ENCODE data around the gene MBD3L5.

DNA sequence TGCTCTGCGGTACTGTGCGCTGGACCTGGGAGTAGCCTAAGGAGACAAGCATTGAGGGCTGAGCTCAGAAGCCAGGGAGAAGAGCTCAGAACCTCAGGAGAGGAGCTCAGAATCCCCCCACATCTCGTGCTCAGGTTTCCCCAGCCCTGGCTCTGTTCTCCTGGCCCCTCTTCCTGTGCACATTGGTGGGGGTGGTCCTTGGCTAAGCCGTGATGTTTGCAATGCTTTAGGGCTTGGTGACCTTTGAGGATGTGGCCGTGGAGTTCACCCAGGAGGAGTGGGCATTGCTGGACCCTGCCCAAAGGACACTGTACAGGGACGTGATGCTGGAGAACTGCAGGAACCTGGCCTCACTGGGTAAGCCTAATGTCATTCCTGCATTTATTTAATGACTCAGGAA, 45.8 kb downstream of the MBD3L5 start:
- TF ChIP-seq, protein P1, sequence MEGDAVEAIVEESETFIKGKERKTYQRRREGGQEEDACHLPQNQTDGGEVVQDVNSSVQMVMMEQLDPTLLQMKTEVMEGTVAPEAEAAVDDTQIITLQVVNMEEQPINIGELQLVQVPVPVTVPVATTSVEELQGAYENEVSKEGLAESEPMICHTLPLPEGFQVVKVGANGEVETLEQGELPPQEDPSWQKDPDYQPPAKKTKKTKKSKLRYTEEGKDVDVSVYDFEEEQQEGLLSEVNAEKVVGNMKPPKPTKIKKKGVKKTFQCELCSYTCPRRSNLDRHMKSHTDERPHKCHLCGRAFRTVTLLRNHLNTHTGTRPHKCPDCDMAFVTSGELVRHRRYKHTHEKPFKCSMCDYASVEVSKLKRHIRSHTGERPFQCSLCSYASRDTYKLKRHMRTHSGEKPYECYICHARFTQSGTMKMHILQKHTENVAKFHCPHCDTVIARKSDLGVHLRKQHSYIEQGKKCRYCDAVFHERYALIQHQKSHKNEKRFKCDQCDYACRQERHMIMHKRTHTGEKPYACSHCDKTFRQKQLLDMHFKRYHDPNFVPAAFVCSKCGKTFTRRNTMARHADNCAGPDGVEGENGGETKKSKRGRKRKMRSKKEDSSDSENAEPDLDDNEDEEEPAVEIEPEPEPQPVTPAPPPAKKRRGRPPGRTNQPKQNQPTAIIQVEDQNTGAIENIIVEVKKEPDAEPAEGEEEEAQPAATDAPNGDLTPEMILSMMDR (conservative IDR thresholded peaks at IDR 0.05 in 1 of 2, IDR thresholded peaks at IDR 0.05 in 1 of 2; ENCODE audit: extremely low read depth in 1 of 2, insufficient read depth in 1 of 2, low read depth in 1 of 2, low read length in 2 of 2): no peak
- no peak for TF ChIP-seq EZH2 (IDR thresholded peaks at IDR 0.05; ENCODE audit: borderline replicate concordance, low read length)

All from mammary epithelial cell (primary cell).